Activated CD4-positive, alpha-beta T cell treated with anti-CD3 and anti-CD28 coated beads, Interleukin-2, amount 10 ng/mL, durations not matched to agents 24 days and 14 days (primary cell): Measurements from ENCODE around the gene TAF6. TPM values are rescaled to one million over a fixed set of nuclear protein-coding genes. Genes with fewer than 3 reads are reported as not detected.

Experiments used
- DNase-seq: peaks from one replicate; pipeline ENCODE4 v3.0.0; 2022
- H3K27ac Mint-ChIP-seq: one replicate; pipeline ENCODE4 v1.8.0; 2022; ENCODE audit warnings: mild to moderate bottlenecking, mixed read lengths
- H3K27me3 Mint-ChIP-seq: one replicate; pipeline ENCODE4 v1.8.0; 2022; ENCODE audit warnings: mixed read lengths
- H3K36me3 Mint-ChIP-seq: one replicate; pipeline ENCODE4 v1.8.0; 2022; ENCODE audit warnings: low read depth, mild to moderate bottlenecking, mixed read lengths
- H3K4me1 Mint-ChIP-seq: one replicate; pipeline ENCODE4 v1.8.0; 2021; ENCODE audit warnings: mixed read lengths
- H3K4me3 Mint-ChIP-seq: one replicate; pipeline ENCODE4 v1.8.0; 2022; ENCODE audit warnings: mild to moderate bottlenecking, moderate library complexity, mixed read lengths
- H3K9me3 Mint-ChIP-seq: one replicate; pipeline ENCODE4 v1.8.0; 2021; ENCODE audit warnings: mixed read lengths
- intact Hi-C: fragments of 100-400 bp; cut with micrococcal nuclease; formaldehyde crosslinking; loops from one replicate; pipeline ENCODE4 v1.15.1; 2023
- total RNA-seq: library from RNA; stranded (reverse); gene quantifications from 2 replicates; pipeline ENCODE4 v1.2.3, GENCODE V29; 2022

The TAF6 gene
- total RNA-seq, 1 donor from 2014 or later = 68.4 TPM

- Mint-ChIP-seq H3K4me1 (no peaks in the 10 kb centered on the region), H3K9me3 (peaks cover 28% of the 10 kb centered on the region), H3K27me3 (no peaks in the 10 kb centered on the region), H3K27ac (no peak overlapping the region), H3K36me3 (peaks cover 82% of the 10 kb centered on the region), H3K4me3 (no peak overlapping the region)
- no peak for DNase-seq
- intact Hi-C loops = no loop called here
Measured at GRCh38 chr7:100071018-100071723, 48.0 kb downstream of the TAF6 start.

- Mint-ChIP-seq H3K9me3 (peaks cover 22% of the 10 kb centered on the region), H3K27ac (no peak overlapping the region), H3K27me3 (no peaks in the 10 kb centered on the region), H3K4me1 (no peaks in the 10 kb centered on the region), H3K4me3 (no peak overlapping the region), H3K36me3 (peaks cover 78% of the 10 kb centered on the region)
- intact Hi-C loops = no loop called here
- no peak for DNase-seq
Measured at GRCh38 chr7:100069991-100070390, 49.2 kb downstream of the TAF6 start.

- Mint-ChIP-seq H3K27ac (no peak overlapping the region), H3K9me3 (peaks cover 11% of the 10 kb centered on the region), H3K36me3 (peaks cover 64% of the 10 kb centered on the region), H3K4me3 (no peak overlapping the region), H3K27me3 (no peaks in the 10 kb centered on the region), H3K4me1 (no peaks in the 10 kb centered on the region)
- no peak for DNase-seq
- intact Hi-C loops = no loop called here
Measured at GRCh38 chr7:100066953-100067352, 52.2 kb downstream of the TAF6 start.

GRCh38 chr7:100065452-100066186 lies 53.5 kb downstream of the TAF6 start:
- no peak overlapping the region for H3K4me3 Mint-ChIP-seq
- peaks cover 59% of the 10 kb centered on the region for H3K36me3 Mint-ChIP-seq
- no peaks in the 10 kb centered on the region for H3K4me1 Mint-ChIP-seq
- intact Hi-C loops = no loop called here
- H3K27ac Mint-ChIP-seq = no peak overlapping the region
- no peaks in the 10 kb centered on the region for H3K27me3 Mint-ChIP-seq
- H3K9me3 Mint-ChIP-seq = peaks cover 3% of the 10 kb centered on the region
- no peak for DNase-seq

GRCh38 chr7:100064162-100064561 lies 55.0 kb downstream of the TAF6 start:
- Mint-ChIP-seq H3K27ac (no peak overlapping the region), H3K36me3 (peaks cover 52% of the 10 kb centered on the region), H3K4me3 (no peak overlapping the region), H3K9me3 (peaks cover 3% of the 10 kb centered on the region), H3K4me1 (no peaks in the 10 kb centered on the region), H3K27me3 (no peaks in the 10 kb centered on the region)
- DNase-seq = no peak
- intact Hi-C loops = no loop called here

- no peaks in the 10 kb centered on the region for H3K27me3 Mint-ChIP-seq
Measured at GRCh38 chr7:100063376-100063775, 55.8 kb downstream of the TAF6 start.

GRCh38 chr7:100061518-100062193 lies 57.5 kb downstream of the TAF6 start:
- DNase-seq = no peak
- H3K27ac Mint-ChIP-seq = no peak overlapping the region
- no peak overlapping the region for H3K4me3 Mint-ChIP-seq
- H3K9me3 Mint-ChIP-seq = no peaks in the 10 kb centered on the region
- no peaks in the 10 kb centered on the region for H3K27me3 Mint-ChIP-seq
- H3K4me1 Mint-ChIP-seq = no peaks in the 10 kb centered on the region
- H3K36me3 Mint-ChIP-seq = peaks cover 55% of the 10 kb centered on the region
- intact Hi-C loops = no loop called here

More at GRCh38 chr7:100063376-100063775, 55.8 kb downstream of the TAF6 start:
- peaks cover 56% of the 10 kb centered on the region for H3K36me3 Mint-ChIP-seq
- peaks cover 3% of the 10 kb centered on the region for H3K9me3 Mint-ChIP-seq
- no peak overlapping the region for H3K27ac Mint-ChIP-seq
- intact Hi-C loops = no loop called here
- H3K4me1 Mint-ChIP-seq = no peaks in the 10 kb centered on the region
- DNase-seq = no peak
- no peak overlapping the region for H3K4me3 Mint-ChIP-seq

- intact Hi-C loops = no loop called here
- no peaks in the 10 kb centered on the region for H3K27me3 Mint-ChIP-seq
- H3K4me1 Mint-ChIP-seq = no peaks in the 10 kb centered on the region
- H3K4me3 Mint-ChIP-seq = no peak overlapping the region
- no peak for DNase-seq
- no peaks in the 10 kb centered on the region for H3K9me3 Mint-ChIP-seq
- H3K27ac Mint-ChIP-seq = no peak overlapping the region
- peaks cover 41% of the 10 kb centered on the region for H3K36me3 Mint-ChIP-seq
Measured at GRCh38 chr7:100059251-100059739, 59.9 kb downstream of the TAF6 start.

Other genes starting within 250 kb of the TAF6 start
- 0.19 and 0.33 TPM in 2 replicates for gene OR2AE1, start 242.3 kb downstream of the TAF6 start, total RNA-seq
- 22.3 and 24.0 TPM in 2 replicates for gene TRIM4, start 199.8 kb downstream of the TAF6 start, total RNA-seq
- gene GJC3, start 189.7 kb downstream of the TAF6 start, total RNA-seq = 0.36 TPM in 1 of 2 replicates, not detected in the other
- not detected in 2 replicates for gene AZGP1, start 143.3 kb downstream of the TAF6 start, total RNA-seq
- gene ZKSCAN1, start 103.8 kb downstream of the TAF6 start, total RNA-seq = 54.8 and 56.3 TPM in 2 replicates
- gene ZSCAN21, start 69.6 kb downstream of the TAF6 start, total RNA-seq = 8.0 TPM in 2 replicates
- gene ZNF3, start 37.6 kb downstream of the TAF6 start, total RNA-seq = 21.5 and 23.3 TPM in 2 replicates
- gene COPS6, start 30.4 kb downstream of the TAF6 start, total RNA-seq = 109 and 114 TPM in 2 replicates
- 464 and 469 TPM in 2 replicates for gene MCM7, start 18.0 kb downstream of the TAF6 start, total RNA-seq
- gene AP4M1, start 17.7 kb downstream of the TAF6 start, total RNA-seq = 13.5 and 16.4 TPM in 2 replicates
- 16.2 and 17.0 TPM in 2 replicates for gene CNPY4, start 276 bp upstream of the TAF6 start, total RNA-seq
- 3.0 and 3.5 TPM in 2 replicates for gene MBLAC1, start 7.6 kb upstream of the TAF6 start, total RNA-seq
- gene LAMTOR4, start 29.6 kb upstream of the TAF6 start, total RNA-seq = 123 and 126 TPM in 2 replicates
- 31.7 and 39.2 TPM in 2 replicates for gene TRAPPC14, start 39.4 kb upstream of the TAF6 start, total RNA-seq
- 2.1 TPM in 2 replicates for gene GAL3ST4, start 49.3 kb upstream of the TAF6 start, total RNA-seq
- 6.3 and 7.9 TPM in 2 replicates for gene GPC2, start 58.0 kb upstream of the TAF6 start, total RNA-seq
- gene STAG3, start 58.6 kb upstream of the TAF6 start, total RNA-seq = 23.7 TPM in 2 replicates
- 20.9 and 21.6 TPM in 2 replicates for gene PVRIG, start 100.6 kb upstream of the TAF6 start, total RNA-seq
- gene SPDYE3, start 188.3 kb upstream of the TAF6 start, total RNA-seq = not detected in 2 replicates
- gene PILRB, start 238.8 kb upstream of the TAF6 start, total RNA-seq = 74.6 and 78.3 TPM in 2 replicates